ENCODE results near the gene CEMIP2.

The CEMIP2 gene

GRCh38 chr9:71719088-71719487 lies 49.2 kb downstream of the CEMIP2 start:
- H3K9ac ChIP-seq (ENCODE audit: low read length): no peak overlapping the region
- no peak overlapping the region for H3K4me3 ChIP-seq (ENCODE audit: insufficient read depth, low read length, poor library complexity, severe bottlenecking)
- no peaks in the 10 kb centered on the region for H3K9me2 ChIP-seq (replicated peaks; ENCODE audit: insufficient read depth, low read length)
- H3K9me3 ChIP-seq (ENCODE audit: insufficient read depth, low read length): no peaks in the 10 kb centered on the region
- H3K36me3 ChIP-seq (ENCODE audit: low read length): no peaks in the 10 kb centered on the region
- H4K20me1 ChIP-seq (ENCODE audit: low read depth, low read length): no peaks in the 10 kb centered on the region
- no peak overlapping the region for H3K27ac ChIP-seq (ENCODE audit: low read depth, low read length)
- no peak overlapping the region for H2AFZ ChIP-seq (ENCODE audit: low read depth, low read length, severe bottlenecking)
- no peaks in the 10 kb centered on the region for H3F3A ChIP-seq (ENCODE audit: insufficient read depth)
- no peaks in the 10 kb centered on the region for H3K79me2 ChIP-seq (ENCODE audit: insufficient read depth, low read length)
- H3K27me3 ChIP-seq (ENCODE audit: low read length): no peaks in the 10 kb centered on the region
- H3K4me2 ChIP-seq (ENCODE audit: low read depth, low read length, poor library complexity, severe bottlenecking): no peak overlapping the region
- TF ChIP-seq, protein P1, sequence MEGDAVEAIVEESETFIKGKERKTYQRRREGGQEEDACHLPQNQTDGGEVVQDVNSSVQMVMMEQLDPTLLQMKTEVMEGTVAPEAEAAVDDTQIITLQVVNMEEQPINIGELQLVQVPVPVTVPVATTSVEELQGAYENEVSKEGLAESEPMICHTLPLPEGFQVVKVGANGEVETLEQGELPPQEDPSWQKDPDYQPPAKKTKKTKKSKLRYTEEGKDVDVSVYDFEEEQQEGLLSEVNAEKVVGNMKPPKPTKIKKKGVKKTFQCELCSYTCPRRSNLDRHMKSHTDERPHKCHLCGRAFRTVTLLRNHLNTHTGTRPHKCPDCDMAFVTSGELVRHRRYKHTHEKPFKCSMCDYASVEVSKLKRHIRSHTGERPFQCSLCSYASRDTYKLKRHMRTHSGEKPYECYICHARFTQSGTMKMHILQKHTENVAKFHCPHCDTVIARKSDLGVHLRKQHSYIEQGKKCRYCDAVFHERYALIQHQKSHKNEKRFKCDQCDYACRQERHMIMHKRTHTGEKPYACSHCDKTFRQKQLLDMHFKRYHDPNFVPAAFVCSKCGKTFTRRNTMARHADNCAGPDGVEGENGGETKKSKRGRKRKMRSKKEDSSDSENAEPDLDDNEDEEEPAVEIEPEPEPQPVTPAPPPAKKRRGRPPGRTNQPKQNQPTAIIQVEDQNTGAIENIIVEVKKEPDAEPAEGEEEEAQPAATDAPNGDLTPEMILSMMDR (IDR thresholded peaks at IDR 0.05; ENCODE audit: insufficient read depth, low read length, poor library complexity, severe bottlenecking): no peak
- TF ChIP-seq EZH2phosphoT487 (conservative IDR thresholded peaks at IDR 0.05; ENCODE audit: low read length): no peak

GRCh38 chr9:71716138-71716909 lies 52.0 kb downstream of the CEMIP2 start:
- H3K4me2 ChIP-seq (ENCODE audit: low read depth, low read length, poor library complexity, severe bottlenecking): no peak overlapping the region
- H3K79me2 ChIP-seq (ENCODE audit: insufficient read depth, low read length): no peaks in the 10 kb centered on the region
- no peaks in the 10 kb centered on the region for H3K36me3 ChIP-seq (ENCODE audit: low read length)
- H3K27ac ChIP-seq (ENCODE audit: low read depth, low read length): no peak overlapping the region
- H3K9me2 ChIP-seq (replicated peaks; ENCODE audit: insufficient read depth, low read length): no peaks in the 10 kb centered on the region
- no peak overlapping the region for H3K9ac ChIP-seq (ENCODE audit: low read length)
- no peak overlapping the region for H2AFZ ChIP-seq (ENCODE audit: low read depth, low read length, severe bottlenecking)
- no peaks in the 10 kb centered on the region for H4K20me1 ChIP-seq (ENCODE audit: low read depth, low read length)
- H3K9me3 ChIP-seq (ENCODE audit: insufficient read depth, low read length): no peaks in the 10 kb centered on the region
- no peaks in the 10 kb centered on the region for H3K27me3 ChIP-seq (ENCODE audit: low read length)
- no peaks in the 10 kb centered on the region for H3F3A ChIP-seq (ENCODE audit: insufficient read depth)
- TF ChIP-seq, protein P1 (IDR thresholded peaks at IDR 0.05; ENCODE audit: insufficient read depth, low read length, poor library complexity, severe bottlenecking): no peak
- no peak for TF ChIP-seq EZH2phosphoT487 (conservative IDR thresholded peaks at IDR 0.05; ENCODE audit: low read length)
- no peak overlapping the region for H3K4me3 ChIP-seq (ENCODE audit: insufficient read depth, low read length, poor library complexity, severe bottlenecking)

DNA sequence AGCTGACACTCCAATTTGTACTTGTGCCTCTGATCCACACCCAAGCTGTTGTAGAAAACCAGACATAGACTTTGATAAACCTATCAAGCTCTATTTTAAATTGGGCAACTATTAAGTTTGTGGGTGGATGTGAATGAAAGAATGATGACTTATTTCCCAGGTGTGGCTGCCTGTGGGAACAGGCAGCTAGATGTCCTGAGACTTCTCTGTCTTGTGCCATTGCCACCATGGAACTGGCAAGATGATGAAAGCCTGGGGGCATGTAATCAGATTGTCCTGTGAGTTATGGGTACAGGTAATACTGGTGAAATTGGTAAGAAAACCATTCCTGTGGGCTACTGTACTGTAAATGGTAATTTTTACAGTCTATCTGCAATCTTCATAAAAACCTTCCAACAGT lies 57.5 kb downstream of the CEMIP2 start:
- Histone ChIP-seq H3K36me3 (ENCODE audit: low read length) (no peaks in the 10 kb centered on the region), H3K27me3 (ENCODE audit: low read length) (no peaks in the 10 kb centered on the region), H3K9ac (ENCODE audit: low read length) (no peak overlapping the region), H3K27ac (ENCODE audit: low read depth, low read length) (no peak overlapping the region), H4K20me1 (ENCODE audit: low read depth, low read length) (no peaks in the 10 kb centered on the region), H2AFZ (ENCODE audit: low read depth, low read length, severe bottlenecking) (no peak overlapping the region), H3F3A (ENCODE audit: insufficient read depth) (no peaks in the 10 kb centered on the region), H3K9me3 (ENCODE audit: insufficient read depth, low read length) (no peaks in the 10 kb centered on the region), H3K9me2 (replicated peaks; ENCODE audit: insufficient read depth, low read length) (no peaks in the 10 kb centered on the region), H3K79me2 (ENCODE audit: insufficient read depth, low read length) (no peaks in the 10 kb centered on the region), H3K4me3 (ENCODE audit: insufficient read depth, low read length, poor library complexity, severe bottlenecking) (no peak overlapping the region), H3K4me2 (ENCODE audit: low read depth, low read length, poor library complexity, severe bottlenecking) (no peak overlapping the region)
- TF ChIP-seq, protein P1 (IDR thresholded peaks at IDR 0.05; ENCODE audit: insufficient read depth, low read length, poor library complexity, severe bottlenecking): no peak
- TF ChIP-seq EZH2phosphoT487 (conservative IDR thresholded peaks at IDR 0.05; ENCODE audit: low read length): no peak

Measured in SU-DHL-6 (cell line).